ENCODE results near the gene S100A6. TPM values are rescaled to one million over a fixed set of nuclear protein-coding genes. Genes with fewer than 3 reads are reported as not detected.

Gene S100A6
- total RNA-seq (2022; extraction: Qiagen RNA extraction), result 3,270 to 3,628 TPM (median 3,480 TPM) in 5 replicates

DNA sequence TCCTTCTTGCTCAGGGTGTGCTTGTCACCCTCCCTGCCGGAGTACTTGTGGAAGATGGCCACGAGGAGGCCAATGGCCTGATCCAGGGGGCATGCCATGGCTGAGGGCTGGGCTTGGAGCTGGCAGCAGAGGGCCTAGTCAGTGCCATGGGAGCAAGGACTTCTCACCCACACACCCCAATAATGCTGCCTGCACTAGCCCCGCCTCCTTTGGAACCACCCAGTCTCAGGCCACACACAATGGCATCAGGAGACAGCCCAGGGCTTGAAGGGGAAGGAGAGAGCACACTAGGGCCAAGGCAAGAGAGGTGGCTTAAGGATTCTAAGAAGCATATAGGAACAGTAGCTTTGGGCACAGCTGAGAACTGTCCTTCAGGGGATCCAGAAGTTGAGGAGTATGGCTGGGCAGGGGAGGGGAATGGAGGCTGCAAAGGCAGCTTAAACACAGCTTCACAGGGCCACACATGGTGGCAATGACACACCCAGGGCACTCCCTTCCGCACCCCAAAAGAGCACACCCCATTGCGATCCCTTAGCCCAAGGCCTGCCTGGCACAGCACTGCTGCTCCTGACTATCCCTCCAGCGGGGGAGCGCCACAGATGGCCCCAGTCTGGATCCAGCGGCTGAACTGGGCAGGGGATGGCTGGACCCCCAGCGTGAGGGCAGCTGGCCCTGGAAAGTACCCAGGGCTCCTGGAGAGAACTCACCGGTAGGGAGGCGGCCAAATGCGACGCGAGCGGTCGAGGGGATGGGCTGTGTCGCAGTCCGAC is at the start of gene S100A6:
TSS of gene S100A6 (minus strand) at position 750 of the 770 bp plus-strand sequence. CDS start at position 98, 652 bp downstream.

DNA sequence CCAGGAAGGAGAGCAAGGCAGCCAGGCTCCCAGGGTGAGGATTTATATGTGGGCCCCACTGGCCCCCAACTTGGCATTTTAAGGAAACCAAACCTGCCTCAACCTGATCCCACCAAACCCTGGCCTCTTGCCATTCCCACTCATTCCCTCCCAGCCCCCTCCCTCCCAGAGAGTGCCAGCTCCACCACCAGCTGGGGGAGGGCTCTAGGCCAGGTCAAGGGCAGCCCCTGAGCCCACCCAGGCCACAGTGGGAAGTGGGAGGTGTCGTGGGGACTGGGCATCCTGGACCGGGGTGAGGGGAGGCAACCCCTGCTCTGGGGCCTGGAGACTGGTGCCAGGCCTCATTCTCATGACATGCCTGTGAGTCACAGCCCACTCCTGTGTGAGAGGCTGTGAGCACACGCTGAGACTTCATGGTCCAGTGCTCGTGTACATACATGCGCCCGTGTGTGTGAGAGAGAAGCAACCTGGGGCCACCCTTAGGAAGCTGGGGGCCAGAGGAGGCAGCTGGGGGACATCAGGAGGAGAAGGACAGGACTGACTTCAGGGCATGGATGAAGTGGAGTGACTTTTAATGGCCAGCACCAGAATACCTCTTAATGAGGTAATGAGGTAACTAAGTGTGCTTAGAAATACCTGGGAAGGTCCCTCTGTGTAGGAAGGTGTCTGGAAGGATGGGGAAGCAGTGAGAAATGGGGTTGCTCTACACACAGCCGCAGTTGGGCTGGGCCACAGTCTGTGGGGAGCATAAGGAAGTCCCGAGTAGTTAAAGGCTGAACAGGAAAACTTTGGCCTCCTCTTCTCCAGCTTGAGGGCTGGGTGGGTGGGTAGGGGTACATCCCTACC is 30.0 kb upstream of the S100A6 start, which contains the start of gene S100A2:
TSS of gene S100A2 (minus strand) at position 316 of the 846 bp plus-strand sequence. CDS start 1,967 bp downstream, outside the sequence.

DNA sequence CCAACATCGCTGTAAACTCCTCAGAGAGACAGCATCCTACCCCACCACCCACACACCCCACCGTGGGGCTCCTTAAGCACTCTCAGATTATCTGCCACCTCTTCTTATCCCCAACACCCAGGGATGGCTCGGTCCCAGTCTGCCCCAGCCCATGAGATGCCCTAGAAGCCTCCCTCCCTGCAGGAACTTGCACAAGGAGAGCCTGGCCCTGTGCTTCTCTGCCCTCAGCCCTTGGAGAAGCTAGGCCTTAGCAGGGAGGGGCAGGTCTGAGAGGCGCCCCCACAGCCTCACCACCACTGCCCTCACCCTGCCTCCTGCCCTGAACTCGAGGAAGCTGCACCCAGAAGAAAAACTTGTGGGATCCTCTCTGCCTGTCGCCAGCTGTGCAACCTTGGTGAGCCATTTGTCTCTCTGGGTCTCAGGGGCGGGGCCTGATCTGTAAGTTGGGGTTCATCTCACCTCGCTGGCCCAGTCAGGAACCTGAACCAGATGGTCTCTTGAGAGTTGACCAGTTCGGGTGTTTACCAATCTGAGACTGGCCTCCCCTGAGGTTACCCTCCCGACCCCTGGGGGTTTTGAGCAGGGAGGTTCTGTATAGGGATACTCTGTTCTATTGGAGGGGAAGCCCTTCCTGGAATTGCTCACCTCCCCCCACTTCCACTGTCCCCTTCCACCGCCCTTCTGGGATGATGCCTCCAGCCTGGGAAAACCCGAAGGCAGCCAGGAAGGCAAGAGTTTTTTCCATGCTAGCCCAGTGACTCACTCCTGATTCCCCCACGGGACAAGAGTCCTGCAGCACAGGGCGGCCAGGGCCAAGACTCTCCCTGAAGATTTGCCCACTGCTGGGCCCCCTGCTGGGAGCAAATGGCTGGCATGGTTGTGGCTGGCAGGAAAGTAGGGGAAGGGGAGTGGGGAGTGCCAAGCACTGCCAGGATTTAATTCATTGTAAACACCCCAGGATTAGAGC is 13.2 kb upstream of the S100A6 start, which contains the start of gene S100A3:
TSS of gene S100A3 (minus strand) at position 537 of the 967 bp plus-strand sequence. CDS start 773 bp downstream, outside the sequence.

DNA sequence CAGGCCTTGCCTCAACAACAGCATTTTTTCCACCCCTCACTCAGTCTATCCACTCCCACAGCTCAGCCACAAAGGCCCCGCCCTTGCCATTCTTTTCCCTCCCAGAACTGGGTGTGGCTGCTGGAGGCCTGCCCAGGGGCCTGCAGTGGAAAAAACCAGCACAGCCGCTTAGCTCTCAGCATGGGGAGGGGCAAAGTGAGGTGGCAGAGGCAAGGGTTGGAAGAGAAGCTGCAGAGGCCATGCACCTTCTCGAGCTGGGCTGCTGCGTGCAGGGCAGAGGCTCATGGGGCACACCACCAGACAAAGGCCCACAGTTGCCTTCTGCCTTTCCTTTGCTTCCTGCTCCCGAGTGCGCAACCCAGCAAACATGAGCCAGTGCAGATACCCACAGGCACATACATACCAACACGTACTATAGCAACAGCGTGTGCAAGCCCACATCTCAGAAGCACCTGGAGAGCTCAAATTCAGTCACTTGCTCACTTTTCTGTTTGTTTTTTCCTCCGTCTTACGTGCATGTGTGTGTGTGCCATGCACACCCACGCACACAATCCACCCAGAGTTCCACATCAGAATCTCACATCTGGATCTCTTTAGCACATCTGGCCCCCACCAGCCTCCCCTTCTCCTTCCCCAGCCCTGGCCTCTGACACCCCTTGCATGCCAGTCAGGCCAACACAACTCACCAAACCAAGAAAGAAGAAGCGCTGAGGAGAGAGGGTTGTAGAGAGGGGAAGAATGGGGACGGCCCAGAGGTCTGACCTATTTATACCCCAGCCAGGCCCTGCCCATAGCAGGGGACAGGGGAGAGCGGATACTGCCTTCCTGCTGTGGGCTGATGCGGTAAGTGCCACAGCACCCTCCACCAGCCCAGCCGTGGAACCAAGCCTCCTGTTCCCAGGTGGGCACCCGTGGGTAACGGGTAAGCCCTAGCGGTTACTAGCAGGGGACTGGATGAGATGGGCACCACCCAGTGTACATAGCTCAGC is 9.6 kb upstream of the S100A6 start, which contains the start of gene S100A4:
TSS of gene S100A4 (minus strand) at position 740 of the 989 bp plus-strand sequence. CDS start 1,012 bp downstream, outside the sequence.

DNA sequence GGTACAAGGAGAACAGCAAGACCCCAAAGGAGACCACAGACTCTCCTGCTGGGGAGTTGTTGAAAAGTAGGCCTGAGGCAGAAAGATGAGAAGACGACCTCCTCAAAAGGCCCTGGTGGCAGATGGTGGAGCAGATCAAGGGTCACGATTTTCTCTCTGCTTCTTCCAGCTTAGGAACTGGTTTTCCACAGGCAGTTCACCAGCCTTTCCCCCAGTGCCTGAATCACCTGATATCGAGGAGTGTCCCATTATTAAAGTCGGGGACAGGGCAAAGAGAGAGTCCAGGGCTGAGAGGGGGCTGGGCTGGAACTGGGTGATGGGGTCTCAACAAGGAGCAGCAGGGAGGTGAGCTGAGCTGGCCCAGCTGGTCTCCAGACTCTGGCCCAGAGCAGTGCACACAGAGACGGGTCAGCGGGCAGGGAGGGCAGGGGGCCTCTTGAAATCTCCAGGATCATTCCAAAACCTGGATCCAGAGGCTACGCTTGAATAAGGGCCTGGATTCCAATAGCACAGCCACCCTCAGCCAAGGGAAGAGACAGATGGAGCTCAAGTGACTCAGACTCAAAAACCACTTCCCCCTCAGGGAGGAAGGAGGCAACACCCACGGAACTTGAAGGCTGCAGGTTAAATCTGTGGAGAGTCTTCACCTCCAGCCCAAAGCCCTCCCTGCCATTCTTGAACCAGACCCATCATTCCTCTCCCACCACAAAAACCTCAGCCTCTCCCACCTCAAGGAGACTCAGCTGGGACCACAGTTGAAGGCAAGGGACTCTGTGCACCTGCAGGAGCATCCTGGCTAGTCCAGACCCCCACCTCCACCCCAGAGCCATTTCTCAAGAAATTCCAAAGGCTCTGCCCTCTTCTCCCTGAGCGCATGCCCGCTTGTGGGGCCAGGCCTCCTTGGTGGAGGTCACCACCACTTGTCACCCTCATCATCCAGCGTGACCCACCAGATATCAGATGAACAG is 4.9 kb upstream of the S100A6 start, which contains the start of gene S100A5:
TSS of gene S100A5 (minus strand) at position 541 of the 968 bp plus-strand sequence. CDS start 743 bp downstream, outside the sequence.

Other genes starting within 250 kb of the S100A6 start
- not detected in 5 replicates for gene PGLYRP3, start 223.0 kb downstream of the S100A6 start, total RNA-seq (2022; extraction: Qiagen RNA extraction)
- not detected in 5 replicates for gene PGLYRP4, start 187.2 kb downstream of the S100A6 start, total RNA-seq (2022; extraction: Qiagen RNA extraction)
- 0.77 to 1.2 TPM (median 1.1 TPM) in 4 of 5 replicates, not detected in the other for gene S100A9, start 178.1 kb downstream of the S100A6 start, total RNA-seq (2022; extraction: Qiagen RNA extraction)
- not detected in 5 replicates for gene S100A12, start 160.4 kb downstream of the S100A6 start, total RNA-seq (2022; extraction: Qiagen RNA extraction)
- not detected in 5 replicates for gene S100A8, start 144.9 kb downstream of the S100A6 start, total RNA-seq (2022; extraction: Qiagen RNA extraction)
- gene S100A7A, start 119.5 kb downstream of the S100A6 start, total RNA-seq (2022; extraction: Qiagen RNA extraction), result not detected in 5 replicates
- gene S100A7, start 75.3 kb downstream of the S100A6 start, total RNA-seq (2022; extraction: Qiagen RNA extraction), result not detected in 5 replicates
- 0.44 to 1.5 TPM (median 1.0 TPM) in 5 replicates for gene S100A5, start 4.9 kb upstream of the S100A6 start, total RNA-seq (2022; extraction: Qiagen RNA extraction)
- 1,612 to 1,772 TPM (median 1,681 TPM) in 5 replicates for gene S100A4, start 9.8 kb upstream of the S100A6 start, total RNA-seq (2022; extraction: Qiagen RNA extraction)
- gene S100A3, start 13.3 kb upstream of the S100A6 start, total RNA-seq (2022; extraction: Qiagen RNA extraction), result 103 to 117 TPM (median 114 TPM) in 5 replicates
- 20.2 to 30.6 TPM (median 26.9 TPM) in 5 replicates for gene S100A2, start 29.9 kb upstream of the S100A6 start, total RNA-seq (2022; extraction: Qiagen RNA extraction)
- gene S100A16, start 77.1 kb upstream of the S100A6 start, total RNA-seq (2022; extraction: Qiagen RNA extraction), result 481 to 560 TPM (median 517 TPM) in 5 replicates
- 0.24 to 0.73 TPM (median 0.38 TPM) in 5 replicates for gene S100A14, start 80.3 kb upstream of the S100A6 start, total RNA-seq (2022; extraction: Qiagen RNA extraction)
- gene S100A13, start 91.5 kb upstream of the S100A6 start, total RNA-seq (2022; extraction: Qiagen RNA extraction), result 169 to 188 TPM (median 172 TPM) in 5 replicates
- 0.72 to 1.2 TPM (median 0.93 TPM) in 5 replicates for gene S100A1, start 92.4 kb upstream of the S100A6 start, total RNA-seq (2022; extraction: Qiagen RNA extraction)
- 68.7 to 84.2 TPM (median 77.0 TPM) in 5 replicates for gene CHTOP, start 98.1 kb upstream of the S100A6 start, total RNA-seq (2022; extraction: Qiagen RNA extraction)
- 57.2 to 64.5 TPM (median 57.6 TPM) in 5 replicates for gene SNAPIN, start 122.7 kb upstream of the S100A6 start, total RNA-seq (2022; extraction: Qiagen RNA extraction)
- gene ILF2, start 135.0 kb upstream of the S100A6 start, total RNA-seq (2022; extraction: Qiagen RNA extraction), result 265 to 306 TPM (median 270 TPM) in 5 replicates
- gene NPR1, start 142.7 kb upstream of the S100A6 start, total RNA-seq (2022; extraction: Qiagen RNA extraction), result 1.2 to 2.1 TPM (median 1.6 TPM) in 5 replicates
- gene INTS3, start 192.1 kb upstream of the S100A6 start, total RNA-seq (2022; extraction: Qiagen RNA extraction), result 16.0 to 19.9 TPM (median 18.2 TPM) in 5 replicates
- 0.82 to 1.8 TPM (median 1.4 TPM) in 5 replicates for gene SLC27A3, start 239.4 kb upstream of the S100A6 start, total RNA-seq (2022; extraction: Qiagen RNA extraction)